Muscle of leg (tissue), 11 donors: Measurements from ENCODE around the gene TM9SF4. TPM values are rescaled to one million over a fixed set of nuclear protein-coding genes. Genes with fewer than 3 reads are reported as not detected.
"Not testable (repeated sequence)": the region's sequence is repeated elsewhere in the genome, so short reads cannot be mapped to it uniquely, and the experiment has no call there.

ENCODE experiments used
- DNase-seq: peaks from one replicate; pipeline ENCODE4 v3.0.0; 2013
- H3K27ac ChIP-seq: one replicate; pipeline ENCODE4 v1.5.1; 2013; ENCODE audit warnings: mild to moderate bottlenecking, low read length, control low read depth
- H3K27me3 ChIP-seq: one replicate; pipeline ENCODE4 v1.6.1; 2013; ENCODE audit warnings: low read length; ENCODE audit not compliant: control insufficient read depth, insufficient read depth
- H3K36me3 ChIP-seq: one replicate; pipeline ENCODE4 v1.6.1; 2013; ENCODE audit warnings: low read length; ENCODE audit not compliant: control insufficient read depth, insufficient read depth
- H3K4me1 ChIP-seq: one replicate; pipeline ENCODE4 v1.6.1; 2013; ENCODE audit warnings: low read length; ENCODE audit not compliant: control insufficient read depth, insufficient read depth
- H3K4me3 ChIP-seq: one replicate; pipeline ENCODE4 v1.5.1; 2013; ENCODE audit warnings: low read length, control low read depth
- H3K9me3 ChIP-seq: replicated peaks from 2 replicates; pipeline ENCODE4 v1.6.1; 2013; ENCODE audit warnings: low read depth, low read length; ENCODE audit not compliant: control insufficient read depth
- WGBS: methylation state at CpG from one replicate; pipeline ENCODE4 v1.1.5; 2013; ENCODE audit warnings: missing lambda C conversion rate; ENCODE audit not compliant: insufficient coverage; 5-methylcytosine and 5-hydroxymethylcytosine counted together
- polyA plus RNA-seq, 8 donors: library from polyadenylated mRNA; unstranded; fragments of 120-200 nt; gene quantifications; one replicate each; pipeline versions ENCODE4 v1.2.1 to v1.2.3, GENCODE V29; 2013; ENCODE audit warnings: inconsistent platforms in 1 of 8, low replicate concordance in 1 of 8; ENCODE audit not compliant: insufficient read length in 8 of 8, insufficient read depth in 1 of 8
- total RNA-seq: library from RNA; stranded (reverse); fragments of 120-200 nt; gene quantifications from one replicate; pipeline ENCODE4 v1.2.4, GENCODE V29; 2013

The TM9SF4 gene
- total and polyA plus RNA-seq, 9 donors = 25.7 to 55.4 (median 43.9) TPM

DNA sequence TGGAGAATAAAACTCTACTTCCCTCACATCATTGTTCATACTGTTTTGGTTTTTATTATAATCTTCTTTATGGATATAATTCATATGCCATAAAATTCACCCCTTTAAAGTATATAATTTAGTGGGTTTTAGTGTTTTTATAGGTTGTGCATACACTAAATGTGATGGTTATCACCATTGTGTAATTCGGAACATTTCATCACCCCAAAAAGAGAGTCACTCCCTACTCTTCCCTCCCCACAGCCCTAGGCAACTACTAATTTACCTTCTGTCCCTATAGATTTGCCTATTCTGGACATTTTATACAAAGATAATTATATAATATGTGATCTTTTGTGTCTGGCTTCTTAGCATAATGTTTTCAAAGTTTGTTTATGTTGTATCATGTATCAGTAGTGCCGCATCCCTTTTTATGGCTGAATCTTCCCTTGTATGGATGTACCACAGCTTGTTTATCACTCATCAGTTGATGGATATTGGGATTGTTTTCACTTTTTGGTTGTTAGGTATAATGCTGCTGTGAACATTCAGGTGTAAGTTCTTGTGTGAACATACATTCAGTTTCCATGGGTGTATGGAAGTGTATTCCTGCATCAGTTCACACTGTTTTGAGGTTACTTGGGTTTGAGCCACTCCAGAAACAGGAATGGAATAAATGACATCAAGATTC, 4.2 kb downstream of the TM9SF4 start:
- peaks cover 7% of the 10 kb centered on the region for H3K36me3 ChIP-seq
- H3K4me3 ChIP-seq = no peak overlapping the region
- no peak overlapping the region for H3K27ac ChIP-seq
- no peaks in the 10 kb centered on the region for H3K27me3 ChIP-seq
- WGBS = no CpG with 5 or more reads among the region's 2 CpGs
- H3K4me1 ChIP-seq = peaks cover 9% of the 10 kb centered on the region
- no peak for DNase-seq
- H3K9me3 ChIP-seq = no peaks in the 10 kb centered on the region

DNA sequence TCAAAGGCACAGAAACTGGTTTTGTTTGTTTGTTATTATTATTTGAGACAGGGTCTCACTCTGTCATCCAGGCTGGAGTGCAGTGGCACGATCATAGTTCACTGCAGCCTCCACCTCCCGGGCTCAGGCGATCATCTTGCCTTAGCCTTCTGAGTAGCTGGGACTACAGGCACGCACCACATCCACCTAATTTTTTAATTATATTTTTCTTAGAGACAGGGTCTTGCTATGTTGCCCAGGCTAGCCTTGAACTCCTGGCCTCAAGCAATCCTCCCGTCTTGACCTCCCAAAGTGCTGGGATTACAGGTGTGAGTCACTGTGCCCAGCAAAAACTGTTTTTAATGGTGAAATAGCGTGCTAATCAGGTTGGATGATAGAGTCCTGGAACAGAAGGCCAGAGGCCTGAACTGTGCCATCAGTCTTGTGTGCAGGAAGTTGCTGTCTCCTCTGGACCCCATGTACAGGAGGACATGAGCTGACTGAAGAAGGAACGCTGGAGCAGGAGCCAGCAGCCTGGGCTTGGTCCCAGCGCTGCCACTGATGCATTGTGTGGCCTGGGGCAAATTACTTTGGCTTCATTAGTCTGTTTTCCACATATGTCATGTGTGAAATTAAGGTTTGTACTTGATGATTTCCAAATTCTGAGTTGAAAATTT, 4.9 kb downstream of the TM9SF4 start:
- DNase-seq = no peak
- Histone ChIP-seq H3K4me1 (peaks cover 9% of the 10 kb centered on the region), H3K36me3 (peaks cover 7% of the 10 kb centered on the region), H3K4me3 (no peak overlapping the region), H3K27ac (no peak overlapping the region), H3K9me3 (no peaks in the 10 kb centered on the region), H3K27me3 (no peaks in the 10 kb centered on the region)
- 71% methylated on average over 4 of the region's 8 CpGs for WGBS

DNA sequence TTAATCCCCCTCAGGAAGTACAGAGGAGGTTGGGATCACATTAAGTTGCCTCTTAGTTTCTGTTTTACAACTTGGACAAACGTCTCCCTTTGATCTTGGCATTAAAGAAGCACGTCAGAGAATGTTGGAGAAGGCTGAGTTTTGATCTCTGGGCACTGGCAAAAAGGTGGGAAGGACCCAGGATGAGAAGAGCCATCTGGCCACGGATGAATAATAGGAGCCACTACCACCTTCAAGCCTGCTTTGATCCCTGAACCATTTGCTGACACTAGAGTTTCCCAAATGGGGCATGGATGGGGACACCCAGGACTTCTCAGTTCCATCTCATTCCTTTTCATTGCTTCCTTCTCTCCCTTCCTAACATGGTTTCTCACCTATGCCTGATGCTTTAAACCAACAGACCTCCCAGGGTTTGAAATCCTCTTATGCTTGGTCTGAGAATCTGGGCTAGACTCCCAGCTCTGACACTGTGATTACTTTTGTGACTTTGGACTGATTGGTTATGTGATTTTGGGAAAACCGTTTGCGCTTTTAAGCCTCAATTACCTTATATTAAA, 5.8 kb downstream of the TM9SF4 start:
- H3K36me3 ChIP-seq = peaks cover 7% of the 10 kb centered on the region
- H3K9me3 ChIP-seq = no peaks in the 10 kb centered on the region
- peaks cover 7% of the 10 kb centered on the region for H3K4me1 ChIP-seq
- no peaks in the 10 kb centered on the region for H3K27me3 ChIP-seq
- WGBS = no CpG with 5 or more reads among the region's 5 CpGs
- H3K4me3 ChIP-seq = no peak overlapping the region
- H3K27ac ChIP-seq = no peak overlapping the region
- DNase-seq = no peak

DNA sequence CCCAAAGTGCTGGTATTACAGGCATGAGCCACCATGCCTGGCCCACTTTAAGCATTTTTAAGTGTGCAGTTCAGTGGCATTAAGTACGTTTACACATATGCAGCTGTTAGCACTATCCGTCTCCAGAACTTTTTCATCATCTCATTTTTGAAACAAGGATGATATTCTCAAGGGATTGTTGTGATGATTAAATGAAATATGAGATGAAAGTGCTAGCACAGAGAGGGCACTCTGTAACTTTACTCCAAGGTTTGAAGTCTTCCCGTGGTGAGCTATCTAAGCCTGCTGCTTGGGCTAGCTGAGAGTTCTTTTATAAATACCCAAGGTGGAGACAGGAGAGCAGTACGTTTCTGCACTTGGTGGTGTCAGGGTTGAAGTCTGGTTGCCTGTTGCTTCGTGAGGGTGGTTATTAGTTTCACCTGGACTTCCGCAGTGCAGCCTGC, 6.6 kb downstream of the TM9SF4 start:
- H3K36me3 ChIP-seq = peaks cover 7% of the 10 kb centered on the region
- no peak for DNase-seq
- no peaks in the 10 kb centered on the region for H3K9me3 ChIP-seq
- H3K4me3 ChIP-seq = no peak overlapping the region
- no peaks in the 10 kb centered on the region for H3K27me3 ChIP-seq
- no peak overlapping the region for H3K27ac ChIP-seq
- H3K4me1 ChIP-seq = peaks cover 2% of the 10 kb centered on the region
- WGBS = no CpG with 5 or more reads among the region's 6 CpGs

DNA sequence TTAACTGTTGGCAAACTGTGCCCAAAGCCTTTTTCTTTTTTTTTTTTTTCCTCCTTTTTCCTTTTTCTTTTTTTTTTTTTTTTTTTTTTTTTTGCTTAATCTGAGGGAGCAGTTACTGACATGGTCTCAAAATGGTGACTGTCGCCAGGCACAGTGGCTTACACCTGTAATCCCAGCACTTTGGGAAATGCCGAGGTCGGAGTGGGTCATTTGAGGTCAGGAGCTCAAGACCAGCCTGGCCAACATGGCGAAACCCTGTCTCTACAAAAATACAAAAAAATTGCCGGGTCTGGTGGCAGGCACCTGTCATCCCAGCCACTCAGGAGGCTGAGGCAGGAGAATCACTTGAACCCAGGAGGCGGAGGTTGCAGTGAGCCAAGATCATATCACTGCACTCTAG, 7.3 kb downstream of the TM9SF4 start:
- H3K27ac ChIP-seq = not testable (repeated sequence)

DNA sequence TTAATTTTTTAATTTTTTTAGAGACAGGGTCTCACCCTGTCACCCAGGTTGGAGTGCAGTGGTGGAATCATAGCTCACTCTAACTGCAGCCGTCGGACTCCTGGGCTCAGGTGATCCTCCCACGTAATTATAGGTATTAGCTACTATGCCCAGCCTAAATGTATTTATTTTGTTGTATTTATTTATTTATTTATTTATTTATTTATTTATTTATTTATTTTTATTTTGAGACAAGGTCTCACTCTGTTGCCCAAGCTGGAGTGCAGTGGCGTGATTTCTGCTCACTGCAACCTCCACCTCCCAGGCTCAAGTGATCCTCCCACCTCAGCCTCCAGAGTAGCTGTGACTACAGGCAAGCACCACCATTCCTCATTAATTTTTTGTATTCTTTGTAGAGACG, 8.9 kb downstream of the TM9SF4 start:
- WGBS = 86% methylated on average over 1 of the region's 5 CpGs

More for the DNA sequence above, 7.3 kb downstream of the TM9SF4 start:
- H3K27me3 ChIP-seq, DNase-seq, H3K9me3 ChIP-seq, H3K4me3 ChIP-seq, H3K4me1 ChIP-seq, H3K36me3 ChIP-seq: not testable (repeated sequence)
- 83% methylated on average over 5 of the region's 6 CpGs for WGBS

DNA sequence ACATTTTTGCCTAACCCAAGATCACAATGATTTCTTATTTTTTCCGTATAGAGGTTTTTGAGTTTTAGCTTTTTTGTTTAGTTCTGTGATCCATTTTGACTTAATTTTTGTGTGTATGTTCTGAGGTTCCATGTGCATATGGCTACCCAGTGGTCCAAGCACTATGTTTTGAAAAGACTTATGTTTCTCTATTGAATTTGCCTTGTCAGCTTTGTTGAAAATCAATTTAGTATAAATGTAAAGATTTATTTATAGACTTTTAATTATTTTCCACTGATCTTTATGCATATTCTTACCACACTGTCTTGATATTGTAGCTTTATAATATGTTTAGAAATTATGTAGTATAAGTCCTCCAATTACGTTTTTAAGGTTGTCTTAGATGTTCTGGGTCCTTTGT, 10.2 kb downstream of the TM9SF4 start:
- H3K9me3 ChIP-seq = no peaks in the 10 kb centered on the region
- no peaks in the 10 kb centered on the region for H3K27me3 ChIP-seq
- peaks cover 4% of the 10 kb centered on the region for H3K36me3 ChIP-seq
- H3K27ac ChIP-seq = no peak overlapping the region
- H3K4me1 ChIP-seq = no peaks in the 10 kb centered on the region
- H3K4me3 ChIP-seq = no peak overlapping the region
- no peak for DNase-seq
- WGBS = no CpG with 5 or more reads among the region's 2 CpGs

More for the DNA sequence above, 8.9 kb downstream of the TM9SF4 start:
- not testable (repeated sequence) for DNase-seq, H3K27ac ChIP-seq, H3K4me1 ChIP-seq, H3K27me3 ChIP-seq, H3K9me3 ChIP-seq, H3K4me3 ChIP-seq, H3K36me3 ChIP-seq

DNA sequence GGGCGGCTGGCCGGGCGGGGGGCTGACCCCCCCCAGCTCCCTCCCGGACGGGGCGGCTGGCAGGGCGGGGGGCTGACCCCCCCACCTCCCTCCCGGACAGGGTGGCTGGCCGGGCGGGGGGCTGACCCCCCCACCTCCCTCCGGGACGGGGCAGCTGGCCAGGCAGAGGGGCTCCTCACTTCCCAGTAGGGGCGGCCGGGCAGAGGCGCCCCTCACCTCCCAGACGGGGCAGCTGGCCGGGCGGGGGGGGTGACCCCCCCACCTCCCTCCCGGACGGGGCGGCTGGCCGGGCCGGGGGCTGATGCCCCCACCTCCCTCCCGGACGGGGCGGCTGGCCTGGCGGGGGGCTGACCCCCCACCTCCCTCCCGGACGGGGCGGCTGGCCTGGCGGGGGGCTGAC, 12.4 kb downstream of the TM9SF4 start:
- H3K36me3 ChIP-seq, H3K4me1 ChIP-seq, DNase-seq, H3K4me3 ChIP-seq, H3K27me3 ChIP-seq, H3K9me3 ChIP-seq, H3K27ac ChIP-seq: not testable (repeated sequence)
- 100% methylated on average over 4 of the region's 31 CpGs for WGBS

DNA sequence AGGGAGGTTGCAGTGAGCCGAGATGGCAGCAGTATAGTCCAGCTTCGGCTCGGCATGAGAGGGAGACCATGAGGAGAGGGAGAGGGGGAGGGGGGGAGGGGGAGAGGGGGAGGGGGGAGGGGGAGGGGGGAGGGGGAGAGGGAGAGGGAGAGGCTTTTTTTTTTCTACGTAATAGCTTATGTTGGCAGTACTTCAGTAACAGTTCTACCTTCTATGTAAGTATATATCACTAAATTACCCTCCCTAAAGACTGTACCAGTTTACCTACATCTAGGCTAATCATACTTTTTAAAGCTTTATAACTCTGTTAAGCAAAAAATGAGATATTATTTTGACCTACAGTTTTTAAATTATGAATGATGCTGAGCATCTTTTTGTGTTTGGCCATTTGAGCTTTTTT, 13.6 kb downstream of the TM9SF4 start:
- Histone ChIP-seq H3K4me1 (no peaks in the 10 kb centered on the region), H3K27me3 (no peaks in the 10 kb centered on the region), H3K27ac (no peak overlapping the region), H3K36me3 (peaks cover 4% of the 10 kb centered on the region), H3K4me3 (no peak overlapping the region), H3K9me3 (no peaks in the 10 kb centered on the region)
- DNase-seq = no peak
- no CpG with 5 or more reads among the region's 4 CpGs for WGBS

DNA sequence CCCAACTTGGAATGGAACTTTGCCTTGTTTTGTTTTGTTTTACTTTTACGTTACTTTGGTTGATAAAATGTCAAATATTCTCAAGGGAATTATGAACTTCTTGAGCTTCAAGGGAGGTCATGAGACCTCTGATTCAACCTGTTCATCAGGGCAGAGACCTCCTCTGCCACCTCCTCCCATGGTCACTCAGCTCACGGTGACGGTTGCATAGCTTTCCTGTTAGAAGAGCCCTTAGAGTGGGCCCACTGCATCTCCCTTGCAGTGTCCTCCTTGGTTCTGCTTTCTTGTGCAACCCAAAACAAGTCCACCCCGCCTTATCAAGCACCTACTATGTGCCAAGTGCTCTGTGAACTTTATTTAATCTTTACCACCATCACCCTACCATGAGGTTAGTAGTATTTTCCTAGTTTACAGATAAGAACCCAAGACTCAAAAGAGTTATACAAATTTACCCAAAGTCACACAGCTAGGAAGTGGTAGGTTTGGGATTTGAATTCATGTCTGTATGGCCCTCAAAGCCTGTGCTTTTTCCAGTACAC, 15.5 kb downstream of the TM9SF4 start:
- 89% methylated on average over 2 of the region's 4 CpGs for WGBS
- DNase-seq = no peak
- no peaks in the 10 kb centered on the region for H3K4me1 ChIP-seq
- no peaks in the 10 kb centered on the region for H3K27me3 ChIP-seq
- no peak overlapping the region for H3K27ac ChIP-seq
- H3K36me3 ChIP-seq = peaks cover 4% of the 10 kb centered on the region
- no peak overlapping the region for H3K4me3 ChIP-seq
- no peaks in the 10 kb centered on the region for H3K9me3 ChIP-seq
